Measurements from ENCODE around the gene FRMD4A. TPM values are rescaled to one million over a fixed set of nuclear protein-coding genes. Genes with fewer than 3 reads are reported as not detected.

FRMD4A gene
- total RNA-seq, 1 donor from 2014 or later, result 236 TPM

DNA sequence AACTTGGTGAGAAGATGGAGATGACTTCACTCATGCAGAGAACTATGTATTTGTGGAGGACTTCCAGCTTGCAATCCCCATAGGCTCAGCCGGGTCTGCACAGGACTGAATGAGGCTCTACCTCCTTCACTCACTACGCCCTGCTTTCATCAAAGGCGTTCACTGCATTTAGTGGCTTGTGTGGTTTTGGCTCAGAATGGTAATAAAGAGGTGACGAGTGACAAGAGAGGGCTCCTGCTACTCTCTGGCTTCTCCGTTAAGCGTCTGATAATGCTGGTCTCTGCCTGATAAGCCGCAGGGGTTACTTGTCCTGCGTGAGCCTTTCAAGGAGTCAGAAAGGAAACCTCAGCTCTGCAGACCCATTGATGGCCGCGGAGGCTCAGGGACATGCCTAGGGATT lies 400.6 kb downstream of the FRMD4A start:
- peaks cover 35% of the 10 kb centered on the region for H3K4me1 Mint-ChIP-seq (ENCODE audit: unreplicated experiment)
- DNase-seq (ENCODE audit: extremely low spot score, unreplicated experiment), result no peak
- TF ChIP-seq, protein P1, sequence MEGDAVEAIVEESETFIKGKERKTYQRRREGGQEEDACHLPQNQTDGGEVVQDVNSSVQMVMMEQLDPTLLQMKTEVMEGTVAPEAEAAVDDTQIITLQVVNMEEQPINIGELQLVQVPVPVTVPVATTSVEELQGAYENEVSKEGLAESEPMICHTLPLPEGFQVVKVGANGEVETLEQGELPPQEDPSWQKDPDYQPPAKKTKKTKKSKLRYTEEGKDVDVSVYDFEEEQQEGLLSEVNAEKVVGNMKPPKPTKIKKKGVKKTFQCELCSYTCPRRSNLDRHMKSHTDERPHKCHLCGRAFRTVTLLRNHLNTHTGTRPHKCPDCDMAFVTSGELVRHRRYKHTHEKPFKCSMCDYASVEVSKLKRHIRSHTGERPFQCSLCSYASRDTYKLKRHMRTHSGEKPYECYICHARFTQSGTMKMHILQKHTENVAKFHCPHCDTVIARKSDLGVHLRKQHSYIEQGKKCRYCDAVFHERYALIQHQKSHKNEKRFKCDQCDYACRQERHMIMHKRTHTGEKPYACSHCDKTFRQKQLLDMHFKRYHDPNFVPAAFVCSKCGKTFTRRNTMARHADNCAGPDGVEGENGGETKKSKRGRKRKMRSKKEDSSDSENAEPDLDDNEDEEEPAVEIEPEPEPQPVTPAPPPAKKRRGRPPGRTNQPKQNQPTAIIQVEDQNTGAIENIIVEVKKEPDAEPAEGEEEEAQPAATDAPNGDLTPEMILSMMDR (IDR thresholded peaks at IDR 0.05), result no peak

DNA sequence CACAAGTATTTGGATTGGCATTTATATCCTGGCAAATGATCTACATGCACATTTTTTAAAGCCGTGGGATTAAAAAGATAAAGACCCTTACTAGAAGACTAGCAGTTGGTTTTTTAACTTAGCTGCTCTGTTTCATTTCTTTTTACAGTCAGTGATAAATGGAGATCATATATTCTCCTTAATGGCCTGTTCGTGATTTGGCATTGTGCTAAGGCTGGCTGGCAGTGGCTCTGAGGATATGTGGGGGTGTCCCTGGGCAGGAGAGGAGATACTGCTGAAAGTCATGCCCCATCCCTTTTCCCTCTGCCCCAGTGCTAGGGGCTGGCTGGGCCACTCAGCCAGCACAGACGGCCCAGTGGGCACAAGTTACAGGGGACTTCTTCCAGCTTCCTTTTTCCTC lies 402.3 kb downstream of the FRMD4A start:
- no peak for DNase-seq (ENCODE audit: extremely low spot score, unreplicated experiment)
- Mint-ChIP-seq H3K4me3 (ENCODE audit: unreplicated experiment) (no peak overlapping the region), H3K4me1 (ENCODE audit: unreplicated experiment) (peaks cover 43% of the 10 kb centered on the region)

More for the DNA sequence above, 400.6 kb downstream of the FRMD4A start:
- H3K27ac Mint-ChIP-seq (ENCODE audit: unreplicated experiment), result no peak overlapping the region
- no peak overlapping the region for H3K4me3 Mint-ChIP-seq (ENCODE audit: unreplicated experiment)
- peaks cover 36% of the 10 kb centered on the region for H3K36me3 Mint-ChIP-seq (ENCODE audit: unreplicated experiment)
- no peaks in the 10 kb centered on the region for H3K27me3 Mint-ChIP-seq (ENCODE audit: unreplicated experiment)
- H3K9me3 Mint-ChIP-seq (ENCODE audit: unreplicated experiment), result no peaks in the 10 kb centered on the region

DNA sequence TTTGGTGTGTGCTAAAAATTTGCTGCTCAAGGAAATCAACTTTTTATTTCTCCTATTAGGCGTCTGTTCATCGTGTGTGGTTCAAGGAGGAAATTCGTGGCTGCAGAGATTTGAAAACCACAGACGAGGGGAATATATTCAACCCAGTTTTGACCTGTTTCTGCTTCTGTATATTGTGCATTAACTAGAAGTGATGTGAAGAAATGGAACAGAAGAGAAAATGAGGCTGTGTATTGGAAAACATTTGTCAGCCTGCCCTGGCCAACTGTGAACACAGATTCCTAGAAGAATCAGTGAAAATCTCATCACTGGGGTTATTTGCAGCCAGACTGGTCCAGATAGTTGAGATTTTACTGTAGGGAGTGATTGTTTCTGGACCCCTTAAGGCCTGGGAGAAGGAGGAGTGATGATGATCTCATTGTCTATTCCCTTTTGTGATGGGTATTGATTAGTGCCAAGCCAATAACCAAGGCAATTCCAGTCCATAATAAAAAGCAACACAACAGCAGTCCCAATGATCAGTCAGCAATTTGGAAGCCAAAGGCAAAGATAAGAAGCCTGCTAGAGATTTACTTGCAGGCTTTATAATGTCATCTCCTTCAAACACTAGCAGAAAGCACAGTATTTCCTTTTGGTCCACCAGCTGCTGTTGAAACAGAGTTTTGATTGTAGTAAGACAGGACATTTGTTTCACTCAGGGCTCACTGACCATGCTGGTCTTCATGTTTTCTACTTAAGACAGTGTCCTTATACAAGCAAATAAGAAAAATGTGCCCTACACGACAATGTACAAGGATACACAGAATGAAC lies 404.5 kb downstream of the FRMD4A start:
- Mint-ChIP-seq H3K27me3 (ENCODE audit: unreplicated experiment) (no peaks in the 10 kb centered on the region), H3K36me3 (ENCODE audit: unreplicated experiment) (peaks cover 34% of the 10 kb centered on the region), H3K27ac (ENCODE audit: unreplicated experiment) (peak overlapping the region; percentile 2), H3K4me3 (ENCODE audit: unreplicated experiment) (no peak overlapping the region), H3K4me1 (ENCODE audit: unreplicated experiment) (peaks cover 57% of the 10 kb centered on the region), H3K9me3 (ENCODE audit: unreplicated experiment) (no peaks in the 10 kb centered on the region)
- no peak for DNase-seq (ENCODE audit: extremely low spot score, unreplicated experiment)
- TF ChIP-seq, protein P1 (IDR thresholded peaks at IDR 0.05), result no peak

More for the DNA sequence above, 402.3 kb downstream of the FRMD4A start:
- TF ChIP-seq, protein P1 (IDR thresholded peaks at IDR 0.05), result no peak
- Mint-ChIP-seq H3K27ac (ENCODE audit: unreplicated experiment) (peak overlapping the region; percentile 52), H3K9me3 (ENCODE audit: unreplicated experiment) (no peaks in the 10 kb centered on the region), H3K36me3 (ENCODE audit: unreplicated experiment) (peaks cover 29% of the 10 kb centered on the region), H3K27me3 (ENCODE audit: unreplicated experiment) (no peaks in the 10 kb centered on the region)

DNA sequence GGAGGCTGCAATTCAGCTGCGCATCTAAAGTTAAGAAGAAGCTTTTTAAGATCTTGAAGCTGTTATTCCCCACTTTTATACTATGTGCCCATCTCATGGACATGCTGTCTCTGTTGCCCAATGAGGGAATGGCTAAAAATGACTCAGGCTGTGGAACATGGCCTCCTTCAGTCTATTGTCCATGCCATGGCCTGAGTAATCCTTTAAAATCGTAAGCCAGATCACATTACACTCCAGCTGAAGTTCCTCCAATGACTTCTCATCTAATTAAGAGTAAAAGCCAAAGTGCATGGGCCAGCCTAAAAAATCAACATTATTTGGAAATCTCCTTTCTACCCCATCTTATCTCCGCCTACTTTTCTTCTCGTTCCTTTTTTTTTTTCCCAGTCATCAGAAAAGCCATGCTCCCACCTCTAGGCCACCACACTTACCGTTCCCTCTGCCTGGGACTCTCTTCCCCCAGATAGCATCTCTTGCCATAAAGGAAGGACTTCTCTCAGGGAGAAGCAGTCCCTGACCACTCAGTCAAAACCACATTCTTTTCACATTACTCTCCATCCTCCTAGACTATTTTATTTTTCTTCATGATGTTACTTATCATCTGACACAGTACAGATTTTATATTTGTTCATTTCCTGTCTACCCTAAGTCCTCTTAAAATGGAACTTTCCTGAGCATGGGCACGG lies 406.5 kb downstream of the FRMD4A start:
- peaks cover 39% of the 10 kb centered on the region for H3K36me3 Mint-ChIP-seq (ENCODE audit: unreplicated experiment)
- peak overlapping the region; percentile 0 for H3K4me3 Mint-ChIP-seq (ENCODE audit: unreplicated experiment)
- TF ChIP-seq, protein P1 (IDR thresholded peaks at IDR 0.05), result no peak
- peak overlapping the region; percentile 96 for H3K27ac Mint-ChIP-seq (ENCODE audit: unreplicated experiment)
- H3K27me3 Mint-ChIP-seq (ENCODE audit: unreplicated experiment), result no peaks in the 10 kb centered on the region
- no peaks in the 10 kb centered on the region for H3K9me3 Mint-ChIP-seq (ENCODE audit: unreplicated experiment)
- peaks cover 63% of the 10 kb centered on the region for H3K4me1 Mint-ChIP-seq (ENCODE audit: unreplicated experiment)
- no peak for DNase-seq (ENCODE audit: extremely low spot score, unreplicated experiment)

DNA sequence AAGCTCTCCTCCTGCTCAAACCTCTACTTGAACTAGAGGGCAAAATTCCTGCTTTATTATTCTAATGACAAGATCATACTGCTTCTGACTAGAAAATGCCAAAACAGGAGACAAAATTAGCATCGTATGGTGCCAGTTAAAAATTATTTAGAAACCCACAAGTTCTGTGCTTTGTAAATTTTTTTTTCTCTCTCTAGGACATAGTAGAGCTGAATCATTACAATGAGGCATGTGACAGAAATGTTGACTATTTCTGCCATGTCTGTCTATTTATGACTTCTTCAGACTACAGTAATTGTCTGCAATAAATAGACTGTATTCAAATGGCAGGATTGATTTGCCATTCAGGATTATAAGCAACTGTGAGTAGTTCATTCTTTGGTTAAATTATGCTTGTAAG lies 408.1 kb downstream of the FRMD4A start:
- H3K9me3 Mint-ChIP-seq (ENCODE audit: unreplicated experiment), result no peaks in the 10 kb centered on the region
- TF ChIP-seq, protein P1 (IDR thresholded peaks at IDR 0.05), result no peak
- DNase-seq (ENCODE audit: extremely low spot score, unreplicated experiment), result no peak
- no peak overlapping the region for H3K4me3 Mint-ChIP-seq (ENCODE audit: unreplicated experiment)
- peaks cover 49% of the 10 kb centered on the region for H3K36me3 Mint-ChIP-seq (ENCODE audit: unreplicated experiment)
- H3K27ac Mint-ChIP-seq (ENCODE audit: unreplicated experiment), result peak overlapping the region; percentile 96
- H3K4me1 Mint-ChIP-seq (ENCODE audit: unreplicated experiment), result peaks cover 70% of the 10 kb centered on the region
- H3K27me3 Mint-ChIP-seq (ENCODE audit: unreplicated experiment), result no peaks in the 10 kb centered on the region

Measured in osteocyte (in vitro differentiated cells).